RWPE1 (cell line): ENCODE measurements around the gene EIF4G2.

Experiments used
- CTCF ChIA-PET: fragments of 350-600 bp; sonication (Branson Sonifier 250); formaldehyde crosslinking; extraction: SDS; loops from one replicate; lab custom pipeline; 2021; lab: Yijun Ruan, JAX
- POLR2A ChIA-PET: fragments of 400-600 bp; formaldehyde crosslinking; extraction: SDS; loops from one replicate; lab custom pipeline; 2020; ENCODE audit warnings: antibody characterized with exemption; ENCODE audit not compliant: low non-redundant PET; lab: Yijun Ruan, JAX
- DNase-seq: peaks from one replicate; pipeline ENCODE4 v3.0.0; 2012; ENCODE audit warnings: low spot score
- H3K27ac ChIP-seq: fragments of 450-650 bp; 2 replicates; pipeline ENCODE4 v1.5.1; 2017
- CTCF ChIP-seq: fragments of 450-650 bp; conservative IDR thresholded peaks from 2 replicates; pipeline ENCODE4 v1.5.1; 2017; ENCODE audit warnings: low read depth, mild to moderate bottlenecking

The EIF4G2 gene

GRCh38 chr11:10774811-10775210 is 33.9 kb downstream of the EIF4G2 start:
- TF ChIP-seq CTCF: no peak
- DNase-seq: no peak
- H3K27ac ChIP-seq: no peak overlapping the region
- POLR2A ChIA-PET: no interaction called here
- CTCF ChIA-PET: interaction anchor here (0.7 kb wide), 1 partner anchor 1435 kb away, joined by 4 read pairs; no protein-coding TSS in a partner anchor

GRCh38 chr11:10771457-10771856 is 37.3 kb downstream of the EIF4G2 start:
- TF ChIP-seq CTCF: no peak
- no peak for DNase-seq
- no peak overlapping the region for H3K27ac ChIP-seq
- ChIA-PET CTCF (interaction anchor here (0.9 to 1.3 kb wide), 3 partner anchors 12 to 252 kb away, joined by 3 to 4 read pairs (median 3); no protein-coding TSS in a partner anchor), POLR2A (no interaction called here)

DNA sequence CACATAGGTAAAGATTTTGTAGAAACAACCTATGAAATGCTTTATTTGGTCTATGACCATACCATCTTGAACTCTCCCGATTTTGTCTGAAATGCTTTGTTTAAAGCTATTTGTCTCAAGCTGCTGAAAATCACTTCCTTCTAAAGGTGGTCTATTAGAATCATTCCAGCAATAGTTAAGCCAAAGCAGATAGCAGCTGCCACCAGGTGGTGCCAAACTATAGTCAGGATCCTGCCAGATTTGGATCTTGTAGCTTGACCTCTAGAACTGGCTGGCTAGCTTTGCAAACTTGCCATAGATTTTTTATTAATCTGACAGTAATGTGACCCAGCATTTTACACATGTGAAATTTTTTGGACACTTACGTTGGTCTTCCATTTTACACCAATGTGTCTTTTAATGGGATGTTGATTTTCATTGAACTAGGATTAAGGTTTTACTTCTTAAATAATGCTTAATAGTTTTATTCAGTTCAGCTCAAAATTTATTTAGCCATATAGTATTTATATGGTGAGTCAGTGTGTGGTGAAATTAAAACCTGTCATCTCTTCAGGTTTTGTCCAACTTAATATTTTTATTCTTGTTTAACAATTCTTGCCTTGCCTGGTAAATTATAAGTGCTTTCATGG is 38.0 kb downstream of the EIF4G2 start:
- H3K27ac ChIP-seq: no peak overlapping the region
- peak; percentile 80 for TF ChIP-seq CTCF
- peak; percentile 37 for DNase-seq
- CTCF ChIA-PET: interaction anchor here (0.5 to 1.5 kb wide), 17 partner anchors 9 to 1447 kb away, joined by 3 to 6 read pairs (median 4); no protein-coding TSS in a partner anchor
- POLR2A ChIA-PET: no interaction called here

- TF ChIP-seq CTCF: no peak
- H3K27ac ChIP-seq: no peak overlapping the region
- ChIA-PET POLR2A (no interaction called here), CTCF (interaction anchor here (0.5 kb wide), 1 partner anchor 264 kb away, joined by 4 read pairs; no protein-coding TSS in a partner anchor)
- no peak for DNase-seq
Measured at GRCh38 chr11:10764412-10764811, 44.3 kb downstream of the EIF4G2 start.

- TF ChIP-seq CTCF: no peak
- CTCF ChIA-PET: no interaction called here
- no peak for DNase-seq
- no peak overlapping the region for H3K27ac ChIP-seq
- POLR2A ChIA-PET: interaction anchor here (0.5 kb wide), 1 partner anchor 45 kb away, joined by 4 read pairs; no protein-coding TSS in a partner anchor
Measured at GRCh38 chr11:10763766-10764165, 45.0 kb downstream of the EIF4G2 start.

DNA sequence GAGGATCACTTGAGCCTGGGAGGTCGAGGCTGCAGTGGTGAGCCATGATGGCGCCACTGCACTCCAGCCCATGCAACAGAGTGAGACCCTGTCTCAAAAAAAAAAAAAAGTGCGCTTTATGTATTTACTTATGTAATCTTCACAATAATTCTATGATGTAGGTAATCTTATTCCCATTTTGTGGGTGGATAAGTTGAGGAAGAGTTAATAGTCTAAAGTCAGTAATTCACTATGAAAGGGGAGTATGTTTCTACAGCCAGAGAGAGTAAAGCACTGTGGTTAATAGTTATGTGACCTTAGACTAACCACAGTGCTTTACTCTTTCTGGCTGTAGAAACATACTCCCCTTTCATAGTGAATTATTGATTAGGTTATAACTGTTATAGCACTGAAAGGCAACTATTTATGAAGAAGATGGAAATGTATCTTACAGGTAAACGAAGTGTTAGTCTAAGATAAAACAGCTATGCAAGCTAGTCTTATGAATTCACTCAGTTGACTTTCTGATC is 45.8 kb downstream of the EIF4G2 start:
- TF ChIP-seq CTCF: no peak
- CTCF ChIA-PET: interaction anchor here (0.5 kb wide), 1 partner anchor 256 kb away, joined by 6 read pairs; no protein-coding TSS in a partner anchor
- no peak overlapping the region for H3K27ac ChIP-seq
- POLR2A ChIA-PET: no interaction called here
- DNase-seq: no peak
